ENCODE data around the gene CYFIP1.

CYFIP1 gene

DNA sequence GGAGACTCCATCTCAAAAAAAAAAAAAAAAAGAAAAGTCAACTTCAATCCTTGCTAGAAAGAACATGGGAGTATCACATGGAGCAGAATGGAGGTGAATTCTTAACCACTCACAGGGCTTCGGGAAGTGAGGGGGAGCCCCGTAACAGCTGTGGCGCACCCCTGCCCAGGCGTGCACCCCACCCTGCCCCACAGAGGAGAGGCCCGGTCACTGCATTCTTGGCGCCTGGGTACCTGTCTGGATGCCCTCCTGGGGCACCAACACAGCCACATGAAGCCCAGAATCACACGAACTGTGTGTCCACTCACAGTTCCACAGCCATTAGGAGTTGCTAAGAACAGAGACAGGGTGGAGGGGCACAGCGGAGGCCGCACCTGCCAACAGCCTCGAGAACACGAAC, 89.9 kb downstream of the CYFIP1 start:
- no peak for DNase-seq (ENCODE audit: low read depth)

GRCh38 chr15:22889146-22889818, 90.9 kb downstream of the CYFIP1 start:
- no peak for DNase-seq (ENCODE audit: low read depth)

DNA sequence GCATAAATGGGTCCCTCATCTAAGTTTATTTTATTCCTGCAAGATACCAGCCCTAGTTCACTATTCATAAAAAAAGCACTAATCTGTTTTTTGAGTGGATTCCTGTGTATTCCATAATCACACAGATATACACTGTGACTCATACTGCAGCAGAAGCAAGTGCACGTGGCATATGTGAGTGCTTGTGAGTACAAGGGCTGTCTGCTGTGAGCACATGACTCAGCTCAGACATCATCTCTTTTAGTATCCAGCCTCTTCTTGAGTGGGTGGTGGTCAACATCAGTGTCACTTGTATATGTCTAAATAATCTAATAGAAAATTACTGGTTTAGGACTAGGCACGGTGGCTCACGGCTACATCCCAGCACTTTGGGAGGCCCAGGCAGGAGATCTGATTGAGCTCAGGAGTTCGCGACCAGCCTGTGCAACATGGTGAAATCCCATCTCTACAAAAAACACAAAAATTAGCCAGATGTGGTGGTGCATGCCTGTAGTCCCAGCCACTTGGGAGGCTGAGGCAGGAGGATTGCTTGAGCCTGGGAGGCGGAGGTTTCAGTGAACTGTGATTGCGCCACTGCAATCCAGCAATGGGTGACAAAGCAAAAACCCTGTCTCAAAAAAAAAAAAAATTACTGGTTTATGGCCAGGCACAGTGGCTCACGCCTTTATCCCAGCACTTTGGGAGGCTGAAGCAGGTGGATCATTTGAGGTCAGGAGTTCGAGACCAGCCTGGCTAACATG, 91.9 kb downstream of the CYFIP1 start:
- peak; percentile 89 for DNase-seq (ENCODE audit: low read depth)

- DNase-seq (ENCODE audit: low read depth): peak; percentile 48
These were observed 92.8 kb downstream of the CYFIP1 start for GRCh38 chr15:22887157-22887951.

GRCh38 chr15:22885120-22885519, 95.0 kb downstream of the CYFIP1 start:
- no peak for DNase-seq (ENCODE audit: low read depth)

DNA sequence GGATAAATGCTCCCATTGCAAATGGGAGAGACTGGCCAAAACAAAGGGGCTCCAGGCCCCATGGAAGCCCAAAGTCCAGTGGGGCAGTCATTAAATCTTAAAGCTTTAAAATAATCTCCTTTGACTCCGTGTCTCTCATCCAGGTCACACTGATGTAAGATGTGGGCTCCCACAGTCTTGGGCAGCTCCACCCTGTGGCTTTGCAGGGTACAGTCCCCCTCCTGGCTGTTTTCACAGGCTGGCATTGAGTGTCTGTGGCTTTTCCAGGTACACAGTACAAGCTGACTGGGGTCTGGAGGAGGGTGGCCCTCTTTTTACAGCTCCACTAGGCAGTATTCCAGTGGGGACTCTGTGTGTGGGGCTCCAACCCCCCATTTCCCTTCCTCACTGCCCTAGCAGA, 95.8 kb downstream of the CYFIP1 start:
- no peak for DNase-seq (ENCODE audit: low read depth)

- DNase-seq (ENCODE audit: low read depth): no peak
These were observed 97.0 kb downstream of the CYFIP1 start for GRCh38 chr15:22883196-22883595.

DNA sequence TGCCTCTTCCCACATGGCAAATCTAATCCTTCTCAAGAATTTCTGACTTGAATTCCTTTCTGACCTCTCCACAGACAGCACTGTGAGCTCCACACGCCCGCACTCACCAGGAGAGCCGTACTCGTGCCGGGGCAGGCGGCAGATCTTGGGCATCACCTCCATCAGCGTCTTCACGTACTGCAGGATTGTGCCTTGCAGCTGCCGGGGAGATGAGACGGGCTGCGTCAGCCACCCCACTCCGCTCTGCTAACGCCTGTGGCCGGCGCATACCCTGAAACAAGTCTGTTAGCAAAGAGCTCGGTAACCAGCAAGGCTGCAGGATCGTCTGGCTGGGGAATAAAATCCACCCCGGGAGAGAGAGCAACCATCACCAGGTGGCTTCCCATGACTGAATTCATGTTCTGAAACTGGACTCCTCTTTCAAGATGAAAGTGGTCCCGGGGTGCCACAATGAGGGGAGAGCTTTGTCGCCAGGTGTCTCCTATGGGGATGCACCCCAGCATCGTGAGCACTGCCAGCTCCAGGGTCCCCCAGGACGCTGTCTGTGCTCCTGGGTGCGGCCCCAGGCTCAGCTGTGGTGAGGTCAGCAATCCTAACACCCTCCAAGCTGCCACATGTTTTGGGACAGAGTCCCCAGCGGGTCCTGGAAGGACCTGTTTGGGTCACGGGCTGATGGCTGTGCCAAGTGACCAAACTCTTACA, 98.3 kb downstream of the CYFIP1 start:
- no peak for DNase-seq (ENCODE audit: low read depth)

DNA sequence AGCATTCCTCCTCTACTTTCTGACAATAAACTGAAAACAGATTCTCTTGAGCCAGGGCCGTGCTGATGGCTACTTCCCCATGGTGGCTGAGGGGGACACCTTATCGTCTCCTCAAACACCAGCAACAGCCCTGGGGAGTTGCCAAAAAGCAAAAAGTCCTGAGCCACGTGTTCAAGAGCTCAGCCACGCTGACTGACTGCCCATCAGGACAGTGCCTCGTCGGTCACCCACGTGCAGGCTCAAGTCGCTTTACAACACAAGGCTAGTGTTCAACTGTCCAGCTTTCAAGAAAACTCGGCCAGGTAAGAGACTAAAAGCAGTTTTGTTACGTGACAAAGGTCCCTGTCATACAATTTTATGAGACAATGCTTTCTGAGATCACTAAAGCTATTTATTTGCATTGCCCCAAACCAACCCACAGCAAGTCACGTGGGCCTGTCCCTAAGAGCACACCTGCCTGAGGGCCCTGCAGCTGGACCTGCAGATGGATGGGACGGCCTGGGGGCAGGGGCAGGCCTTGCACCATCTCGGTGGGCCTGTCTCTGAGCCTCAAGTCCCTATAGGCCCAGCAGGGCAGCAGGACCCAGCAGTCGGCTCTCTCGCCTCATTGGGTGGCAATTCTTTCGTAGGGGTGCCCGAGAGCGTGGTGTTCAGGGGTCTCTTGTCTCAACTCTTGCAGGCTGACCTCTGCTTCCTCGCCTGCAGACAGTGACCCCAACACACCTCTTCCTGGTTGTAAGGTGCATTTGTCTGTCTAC, 99.0 kb downstream of the CYFIP1 start:
- no peak for DNase-seq (ENCODE audit: low read depth)

DNA sequence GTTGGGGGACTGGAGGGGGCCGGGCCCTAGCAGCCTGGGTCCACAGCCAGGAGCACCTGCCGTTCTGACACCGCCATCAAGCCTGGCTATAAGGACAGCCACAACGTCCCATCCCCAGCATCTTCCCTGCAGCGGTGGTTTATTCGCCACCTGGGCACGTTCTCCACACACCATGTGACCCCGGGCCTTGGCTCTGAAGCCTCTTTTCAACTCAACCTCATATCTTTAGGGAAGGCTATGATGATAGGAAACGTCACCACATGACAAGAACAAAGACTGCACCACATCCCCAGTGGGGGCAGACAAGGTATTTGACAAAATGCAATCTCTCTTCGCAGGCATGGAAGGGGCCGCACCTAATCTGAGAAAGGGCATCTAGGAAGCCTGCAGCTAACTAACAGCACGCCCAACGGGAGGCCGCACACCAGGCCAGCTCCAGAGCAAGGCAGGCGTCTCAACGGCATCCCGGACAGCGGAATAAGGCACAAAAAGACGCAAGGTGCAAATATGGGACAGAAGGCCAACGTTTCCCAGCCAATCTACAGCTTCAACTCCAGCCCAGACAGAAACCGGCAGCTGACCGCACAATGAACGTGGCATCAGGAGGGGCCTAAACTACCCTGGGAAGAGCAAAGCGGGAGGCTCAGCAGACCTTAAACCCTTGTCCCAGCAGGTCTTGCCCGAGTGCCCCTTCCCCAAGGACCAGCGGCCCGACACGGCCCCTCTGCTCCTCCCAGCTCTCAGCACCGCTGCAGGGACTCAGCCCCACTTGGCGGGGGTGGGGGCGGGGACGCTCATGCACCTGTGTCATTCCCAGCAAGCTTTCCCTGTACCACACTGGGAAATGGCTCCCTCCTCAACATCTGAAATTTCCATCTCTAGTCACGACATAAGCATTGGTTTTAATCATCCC, 99.8 kb downstream of the CYFIP1 start:
- DNase-seq (ENCODE audit: low read depth): no peak

DNA sequence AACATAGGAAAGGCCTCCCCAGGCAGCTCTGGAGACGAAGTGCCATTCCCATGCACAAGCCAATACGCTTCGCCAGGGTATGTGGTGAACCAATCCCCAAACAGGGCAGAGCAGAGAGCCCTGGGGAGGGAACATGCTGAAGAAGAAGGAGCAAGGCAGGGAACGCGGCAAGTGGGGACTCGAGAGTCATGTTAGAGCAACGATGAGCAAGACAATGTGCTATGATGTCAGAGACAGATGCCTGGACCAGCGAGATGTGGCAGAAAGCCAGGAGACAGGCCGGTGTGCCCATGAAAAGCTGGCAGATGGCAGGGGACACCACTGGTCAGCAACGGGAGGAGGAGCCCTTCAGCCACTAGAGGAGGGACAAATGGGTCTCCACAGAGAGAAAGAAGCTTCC, 102.1 kb downstream of the CYFIP1 start:
- no peak for DNase-seq (ENCODE audit: low read depth)

DNA sequence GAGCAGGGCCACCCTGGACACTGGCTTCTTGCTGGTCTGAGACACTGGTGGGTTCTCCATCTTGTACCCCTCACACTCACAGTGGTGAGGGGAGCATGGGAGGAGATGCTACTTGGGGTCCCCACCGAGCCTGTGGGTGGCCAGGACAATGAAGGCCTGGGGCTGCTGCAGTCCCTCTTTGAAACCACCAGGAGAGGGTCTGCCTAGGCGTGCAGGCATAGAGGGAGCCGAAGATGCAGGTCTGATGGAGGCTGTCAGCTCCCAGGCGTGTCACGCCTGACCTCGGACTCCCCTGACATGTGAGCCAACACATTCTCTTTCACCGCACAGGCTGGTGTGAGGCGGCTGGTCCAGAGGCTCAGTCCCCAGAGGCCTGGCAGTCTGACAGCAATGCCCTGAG, 102.6 kb downstream of the CYFIP1 start:
- no peak for DNase-seq (ENCODE audit: low read depth)

- DNase-seq (ENCODE audit: low read depth): no peak
These were observed 103.1 kb downstream of the CYFIP1 start for GRCh38 chr15:22877117-22877516.

DNA sequence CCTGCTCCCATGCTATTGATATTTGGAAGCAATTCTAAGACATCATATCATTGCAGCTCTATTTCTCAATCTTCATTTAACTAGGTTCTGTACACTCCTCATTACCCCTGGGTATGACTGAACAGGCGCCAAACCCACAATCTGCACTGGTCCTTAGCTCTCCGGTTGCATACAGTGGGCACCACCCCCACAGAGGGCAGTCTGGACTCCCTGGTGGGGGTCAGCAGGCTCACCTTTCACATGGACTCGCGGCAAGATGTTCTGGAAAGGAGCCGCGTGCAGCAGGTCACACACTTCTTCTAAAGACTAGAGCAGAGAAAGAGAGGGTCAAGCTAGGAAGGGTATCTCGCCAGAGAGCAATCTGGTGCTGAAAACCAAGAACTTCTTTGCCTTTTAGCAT, 105.2 kb downstream of the CYFIP1 start:
- no peak for DNase-seq (ENCODE audit: low read depth)

GRCh38 chr15:22874256-22874655, 105.9 kb downstream of the CYFIP1 start:
- no peak for DNase-seq (ENCODE audit: low read depth)

DNA sequence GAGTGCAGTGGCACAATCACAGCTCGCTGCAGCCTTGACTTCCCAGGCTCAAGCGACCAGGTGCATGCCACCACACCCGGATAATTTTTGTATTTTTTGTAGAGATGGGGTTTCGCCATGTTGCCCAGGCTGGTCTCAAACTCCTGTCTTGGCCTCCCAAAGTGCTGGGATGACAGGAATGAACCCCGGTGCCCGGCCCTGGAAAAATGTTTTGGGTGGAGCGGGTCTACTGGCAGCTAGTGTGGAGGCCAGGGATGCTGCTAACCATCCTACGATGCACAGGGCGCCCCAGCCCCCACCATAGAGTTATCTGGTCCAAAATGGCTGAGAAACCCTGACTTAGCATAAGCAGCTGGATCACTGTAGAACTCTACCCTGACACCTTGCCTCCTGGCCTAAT, 106.3 kb downstream of the CYFIP1 start:
- DNase-seq (ENCODE audit: low read depth): no peak

DNA sequence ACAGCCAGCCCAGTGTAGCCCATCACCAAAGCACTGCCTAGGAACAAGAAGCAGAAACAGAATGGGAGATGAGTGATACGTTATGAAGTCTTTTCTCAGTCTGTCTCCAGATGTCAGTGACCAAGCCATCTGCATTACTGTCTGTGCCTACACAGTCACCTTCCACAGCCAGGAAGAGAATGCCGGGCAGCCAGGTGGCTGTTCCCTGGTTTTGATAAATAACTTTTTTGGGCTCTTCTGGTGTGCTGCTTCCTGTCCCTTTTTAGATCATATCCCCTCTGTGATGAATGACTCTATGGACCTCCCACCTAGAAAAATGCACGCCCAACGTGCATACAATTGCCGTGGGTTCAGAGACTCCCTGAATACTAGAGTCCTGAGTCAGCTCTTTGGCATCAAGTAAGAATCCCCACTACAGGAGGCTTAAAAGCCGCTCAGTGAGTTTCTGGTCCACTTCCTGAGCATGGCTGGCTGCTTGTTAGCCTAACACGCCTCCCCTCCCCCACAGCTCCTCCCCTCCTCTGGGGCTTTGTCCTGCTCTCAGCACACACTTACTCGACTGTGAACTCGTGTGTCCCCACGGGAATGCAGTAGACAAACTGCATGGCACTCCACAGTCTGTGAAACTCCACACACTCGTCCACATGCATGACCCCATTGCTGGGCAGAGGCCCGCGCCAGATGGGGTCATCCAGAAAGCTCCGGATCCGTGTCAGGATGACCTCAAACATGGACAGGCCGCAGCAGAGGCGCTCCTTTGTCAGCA, 107.0 kb downstream of the CYFIP1 start:
- DNase-seq (ENCODE audit: low read depth): no peak

DNA sequence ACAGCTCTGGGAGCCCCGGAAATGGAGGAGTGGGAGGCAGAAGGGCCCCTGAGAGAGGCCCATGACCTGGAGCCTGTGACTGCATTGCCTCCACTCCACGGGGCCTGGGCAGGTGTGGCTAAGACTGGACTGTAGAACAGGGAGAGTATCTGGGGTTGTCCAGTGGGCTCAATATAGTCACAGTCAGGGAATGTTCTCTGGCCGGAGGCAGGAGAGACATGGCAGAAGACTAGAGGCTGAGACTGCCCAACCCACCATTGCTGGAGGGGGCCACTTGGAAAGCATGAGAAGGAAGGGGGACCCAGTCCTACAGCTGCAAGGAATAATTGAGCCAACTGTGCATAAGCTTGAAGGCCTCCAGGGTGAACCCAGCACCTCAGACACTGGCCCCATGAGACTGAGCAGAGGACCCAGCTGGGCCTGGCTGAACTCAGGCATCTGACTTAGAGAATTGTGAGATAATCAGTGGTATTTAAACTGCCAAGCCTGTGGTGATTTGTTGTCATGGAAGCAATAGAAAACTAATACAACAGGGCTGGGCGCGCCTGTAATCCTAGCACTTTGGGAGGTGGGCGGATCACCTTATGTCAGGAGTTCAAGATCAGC, 108.6 kb downstream of the CYFIP1 start:
- DNase-seq (ENCODE audit: low read depth): no peak

GRCh38 chr15:22870865-22871264, 109.3 kb downstream of the CYFIP1 start:
- no peak for DNase-seq (ENCODE audit: low read depth)

Data from fibroblast of gingiva (primary cell).